ENCODE data around the gene SLC2A10.

SLC2A10 gene

DNA sequence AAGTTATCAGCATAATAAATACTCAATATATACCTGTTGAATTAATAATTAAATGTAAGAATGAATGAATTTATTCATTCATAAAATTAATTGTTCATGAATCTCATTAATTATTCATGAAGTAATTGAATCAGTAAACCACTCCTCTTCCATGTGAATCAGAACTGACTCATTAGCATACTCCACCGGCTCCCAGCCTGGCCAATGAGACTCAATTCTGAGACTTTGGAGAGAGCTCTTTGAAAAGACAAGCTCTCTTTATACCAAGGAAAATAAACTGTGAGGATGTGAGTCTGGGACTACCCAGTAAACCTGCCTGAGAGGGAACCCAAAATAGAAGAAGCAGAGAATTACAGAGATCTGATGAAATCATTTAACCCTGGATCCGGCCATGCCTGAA, 8.4 kb upstream of the SLC2A10 start:
- Histone ChIP-seq H3K9me3 (no peaks in the 10 kb centered on the region), H3K36me3 (no peaks in the 10 kb centered on the region), H3K4me3 (ENCODE audit: low read depth, low read length) (no peak overlapping the region), H3K27me3 (peaks cover 10% of the 10 kb centered on the region; the same call in 1 of the 2 replicates), H3K4me1 (no peaks in the 10 kb centered on the region)
- no peak for DNase-seq
- TF ChIP-seq CTCF (IDR thresholded peaks at IDR 0.05; ENCODE audit: low read depth, low read length): no peak

DNA sequence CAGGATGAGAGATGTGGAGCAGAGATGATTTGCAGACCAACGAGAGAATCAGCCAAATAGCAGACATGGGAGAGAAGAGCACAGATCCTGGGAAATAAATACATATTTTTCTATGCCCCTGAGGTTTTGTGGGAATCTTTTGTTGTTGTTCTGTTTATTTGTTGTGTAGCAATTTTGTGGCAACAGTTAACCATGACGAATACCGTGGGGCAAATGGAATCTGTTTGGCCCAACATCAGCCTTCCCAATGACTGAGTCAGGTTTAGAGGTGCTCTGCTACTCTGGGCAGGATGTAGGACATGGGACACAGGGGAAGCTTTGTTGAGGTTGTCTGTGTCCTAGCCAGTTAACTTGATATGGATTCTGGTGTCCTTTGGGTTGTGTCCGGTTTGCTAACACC, 7.9 kb upstream of the SLC2A10 start:
- Histone ChIP-seq H3K27me3 (peaks cover 10% of the 10 kb centered on the region; the same call in 1 of the 2 replicates), H3K9me3 (no peaks in the 10 kb centered on the region), H3K4me3 (ENCODE audit: low read depth, low read length) (no peak overlapping the region), H3K36me3 (no peaks in the 10 kb centered on the region), H3K4me1 (no peaks in the 10 kb centered on the region)
- TF ChIP-seq CTCF (IDR thresholded peaks at IDR 0.05; ENCODE audit: low read depth, low read length): no peak
- no peak for DNase-seq

DNA sequence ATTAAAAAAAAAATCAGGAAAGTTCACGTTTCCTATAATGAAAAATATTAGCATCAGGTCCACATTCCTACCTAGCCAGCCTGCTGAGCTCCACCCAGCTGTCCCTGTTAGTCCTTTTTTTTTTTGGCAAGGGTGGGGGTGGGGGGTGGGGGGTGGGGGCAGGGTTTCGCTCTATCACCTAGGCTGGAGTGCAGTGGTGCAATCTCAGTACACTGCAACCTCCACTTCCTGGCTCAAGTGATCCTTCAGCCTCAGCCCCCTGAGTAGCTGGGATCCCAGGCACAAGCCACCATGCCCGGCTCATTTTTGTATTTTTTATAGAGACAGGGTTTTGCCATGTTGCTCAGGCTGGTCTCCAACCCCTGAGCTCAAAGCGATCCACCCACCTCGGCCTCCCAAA, 7.5 kb upstream of the SLC2A10 start:
- H3K4me1 ChIP-seq: no peaks in the 10 kb centered on the region
- no peaks in the 10 kb centered on the region for H3K36me3 ChIP-seq
- H3K27me3 ChIP-seq: peaks cover 10% of the 10 kb centered on the region; the same call in 1 of the 2 replicates
- no peak for TF ChIP-seq CTCF (IDR thresholded peaks at IDR 0.05; ENCODE audit: low read depth, low read length)
- DNase-seq: no peak
- no peak overlapping the region for H3K4me3 ChIP-seq (ENCODE audit: low read depth, low read length)
- no peaks in the 10 kb centered on the region for H3K9me3 ChIP-seq

DNA sequence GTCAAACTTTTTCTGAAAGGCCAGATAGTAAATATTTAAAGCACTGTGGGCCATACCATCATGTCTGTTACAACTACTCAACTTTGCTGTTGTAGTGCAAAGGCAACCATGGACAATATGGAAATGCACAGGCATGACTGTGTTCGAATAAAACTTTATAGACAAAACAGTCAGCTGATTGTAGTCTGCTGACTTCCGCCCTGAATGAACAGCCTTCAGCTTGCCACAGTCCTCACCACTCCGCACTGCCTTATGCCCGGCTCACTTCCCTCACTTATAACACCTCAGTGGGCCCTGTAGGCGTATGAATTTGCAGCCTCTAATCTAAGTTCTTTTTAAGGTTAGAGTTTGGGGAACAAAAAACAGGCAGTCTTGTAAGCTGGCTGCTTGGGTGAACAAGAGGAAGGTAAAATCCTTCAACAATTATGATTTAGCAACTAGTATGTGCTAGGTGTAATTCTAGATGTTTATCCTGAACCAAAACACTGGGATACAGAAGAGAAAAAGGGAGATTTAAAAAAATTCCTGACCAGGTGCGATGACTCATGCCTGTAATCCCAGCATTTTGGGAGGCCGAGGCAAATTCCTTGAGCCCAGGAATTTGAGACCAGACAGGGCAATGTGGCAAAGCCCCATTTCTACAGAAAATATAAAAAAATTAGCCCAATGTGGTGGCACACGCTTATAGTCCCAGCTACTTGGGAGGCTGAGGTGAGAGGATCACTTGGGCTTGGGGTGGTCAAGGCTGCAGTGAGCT, 6.8 kb upstream of the SLC2A10 start:
- no peak for TF ChIP-seq CTCF (IDR thresholded peaks at IDR 0.05; ENCODE audit: low read depth, low read length)
- Histone ChIP-seq H3K36me3 (no peaks in the 10 kb centered on the region), H3K4me1 (no peaks in the 10 kb centered on the region), H3K4me3 (ENCODE audit: low read depth, low read length) (no peak overlapping the region), H3K9me3 (no peaks in the 10 kb centered on the region), H3K27me3 (peaks cover 10% of the 10 kb centered on the region; the same call in 1 of the 2 replicates)
- DNase-seq: no peak

DNA sequence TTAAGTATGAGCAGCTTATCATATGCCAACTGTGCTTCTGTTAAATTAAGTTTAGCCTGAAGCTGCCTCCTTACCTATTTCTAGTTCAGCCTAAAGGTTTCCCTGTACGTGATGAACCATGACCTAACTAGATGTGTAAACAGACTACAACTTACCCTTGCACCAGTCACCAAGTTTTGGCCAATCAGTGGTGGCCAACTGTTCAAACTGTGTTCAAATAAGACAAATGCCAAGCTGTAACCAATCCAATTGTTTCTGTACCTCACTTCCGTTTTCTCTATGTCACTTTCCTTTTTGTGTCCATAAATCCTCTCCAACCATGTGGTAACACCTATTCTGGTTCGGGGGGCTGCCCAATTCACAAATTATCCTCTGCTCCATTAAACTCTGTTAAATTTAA, 6.0 kb upstream of the SLC2A10 start:
- Histone ChIP-seq H3K36me3 (no peaks in the 10 kb centered on the region), H3K9me3 (no peaks in the 10 kb centered on the region), H3K4me1 (no peaks in the 10 kb centered on the region), H3K27me3 (peaks cover 16% of the 10 kb centered on the region; the same call in 1 of the 2 replicates), H3K4me3 (ENCODE audit: low read depth, low read length) (no peak overlapping the region)
- DNase-seq: no peak
- no peak for TF ChIP-seq CTCF (IDR thresholded peaks at IDR 0.05; ENCODE audit: low read depth, low read length)

- no peak for TF ChIP-seq CTCF (IDR thresholded peaks at IDR 0.05; ENCODE audit: low read depth, low read length)
- Histone ChIP-seq H3K9me3 (no peaks in the 10 kb centered on the region), H3K4me3 (ENCODE audit: low read depth, low read length) (no peak overlapping the region), H3K27me3 (peaks cover 27% of the 10 kb centered on the region), H3K4me1 (no peaks in the 10 kb centered on the region), H3K36me3 (no peaks in the 10 kb centered on the region)
- DNase-seq: no peak
Measured at GRCh38 chr20:46704714-46705377, 4.6 kb upstream of the SLC2A10 start.

All from BE2C (cell line).